Measurements from ENCODE around the gene CDK14.
"Not testable (repeated sequence)": the region's sequence is repeated elsewhere in the genome, so short reads cannot be mapped to it uniquely, and the experiment has no call there.

CDK14 gene

GRCh38 chr7:91156316-91157185 is 560.4 kb downstream of the CDK14 start:
- H3K9me3 Mint-ChIP-seq, result no peaks in the 10 kb centered on the region
- no peak overlapping the region for H3K4me3 Mint-ChIP-seq
- no peaks in the 10 kb centered on the region for H3K27me3 Mint-ChIP-seq
- H3K27ac Mint-ChIP-seq, result no peak overlapping the region
- no peaks in the 10 kb centered on the region for H3K36me3 Mint-ChIP-seq
- no peaks in the 10 kb centered on the region for H3K4me1 Mint-ChIP-seq

GRCh38 chr7:91157579-91158320 is 561.6 kb downstream of the CDK14 start:
- no peaks in the 10 kb centered on the region for H3K36me3 Mint-ChIP-seq
- H3K27ac Mint-ChIP-seq, result no peak overlapping the region

GRCh38 chr7:91162436-91162835 is 566.3 kb downstream of the CDK14 start:
- Mint-ChIP-seq H3K9me3 (no peaks in the 10 kb centered on the region), H3K36me3 (no peaks in the 10 kb centered on the region), H3K4me1 (no peaks in the 10 kb centered on the region), H3K27ac (no peak overlapping the region), H3K4me3 (no peak overlapping the region), H3K27me3 (no peaks in the 10 kb centered on the region)

More at GRCh38 chr7:91157579-91158320, 561.6 kb downstream of the CDK14 start:
- no peak overlapping the region for H3K4me3 Mint-ChIP-seq
- no peaks in the 10 kb centered on the region for H3K27me3 Mint-ChIP-seq
- H3K9me3 Mint-ChIP-seq, result no peaks in the 10 kb centered on the region
- H3K4me1 Mint-ChIP-seq, result no peaks in the 10 kb centered on the region

DNA sequence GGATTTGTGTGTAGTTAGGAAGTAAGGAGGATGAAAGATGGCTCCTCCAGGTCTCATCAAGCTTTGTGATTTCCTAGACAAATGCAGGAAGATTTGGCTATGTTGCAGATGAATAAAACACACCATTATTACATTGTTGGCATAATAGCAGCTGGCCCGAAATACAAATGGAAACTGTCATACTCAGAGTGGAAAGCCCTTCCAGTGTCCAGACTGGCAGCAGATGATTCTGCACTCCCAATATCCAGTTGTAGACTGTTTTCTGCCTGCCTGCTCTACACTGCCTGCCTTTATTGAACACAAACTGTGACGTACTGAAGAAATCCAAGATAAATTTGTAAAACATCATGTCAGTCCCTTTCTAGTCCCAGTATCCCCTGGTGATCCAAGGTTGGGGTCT is 568.4 kb downstream of the CDK14 start:
- Mint-ChIP-seq H3K4me1 (no peaks in the 10 kb centered on the region), H3K27ac (no peak overlapping the region), H3K27me3 (no peaks in the 10 kb centered on the region), H3K9me3 (no peaks in the 10 kb centered on the region), H3K4me3 (no peak overlapping the region), H3K36me3 (no peaks in the 10 kb centered on the region)

DNA sequence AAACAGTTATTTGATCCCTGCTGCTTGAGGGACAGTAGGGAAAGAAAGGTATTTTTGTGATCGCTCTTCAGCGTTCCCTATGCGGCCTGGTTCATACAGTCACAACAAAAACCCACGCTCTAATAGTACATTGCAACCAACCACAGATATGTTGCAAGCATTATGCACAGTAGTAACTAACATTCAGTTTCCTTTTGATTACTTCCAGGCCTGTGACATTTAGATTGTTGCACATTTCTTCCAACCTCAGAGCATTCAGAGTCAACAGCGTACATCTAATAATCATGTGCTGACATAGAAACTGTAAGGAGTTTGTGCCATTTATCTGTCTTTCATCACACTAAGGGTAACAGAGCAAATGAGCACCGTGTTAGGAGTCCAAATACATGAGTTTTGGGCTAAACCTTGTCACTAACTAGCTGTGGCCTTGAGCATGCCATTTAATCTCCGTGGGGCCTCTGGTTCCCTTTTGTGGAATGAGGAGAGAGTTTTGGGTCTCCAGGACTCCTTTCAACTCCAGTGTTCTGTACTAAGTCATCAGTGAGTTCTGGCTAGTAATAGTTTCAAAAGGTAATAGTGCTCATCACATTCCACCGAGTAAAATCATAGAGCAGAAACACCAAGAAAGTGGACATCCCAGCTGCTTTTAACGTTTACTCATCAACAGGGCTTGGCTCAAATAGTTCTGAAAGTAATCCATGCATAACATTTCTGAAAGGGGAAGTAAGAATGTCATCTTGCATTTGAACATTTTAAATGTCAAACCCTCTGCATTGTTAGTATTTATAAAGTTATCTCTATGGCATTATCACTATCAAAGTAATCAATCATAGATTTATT is 569.1 kb downstream of the CDK14 start:
- H3K27ac Mint-ChIP-seq, result no peak overlapping the region

DNA sequence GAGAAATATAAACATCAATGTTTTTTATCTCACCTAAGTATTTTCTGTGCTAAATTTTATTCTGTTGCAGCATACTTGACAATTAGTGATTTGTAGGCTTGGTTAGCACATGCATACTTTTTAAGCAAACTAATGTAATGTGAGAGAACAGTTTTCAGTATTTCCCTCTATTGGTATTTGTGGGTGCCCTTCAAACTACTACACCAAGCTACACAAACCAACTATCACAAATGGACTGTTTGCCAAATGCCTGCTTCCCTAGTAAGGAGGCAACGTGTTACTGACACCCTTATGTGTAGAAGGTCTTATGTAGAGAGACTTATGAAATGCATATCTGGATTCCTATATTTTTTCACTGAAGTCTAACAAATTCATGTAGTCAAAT is 569.7 kb downstream of the CDK14 start:
- H3K27me3 Mint-ChIP-seq, result no peaks in the 10 kb centered on the region
- no peak overlapping the region for H3K4me3 Mint-ChIP-seq
- no peaks in the 10 kb centered on the region for H3K9me3 Mint-ChIP-seq
- no peaks in the 10 kb centered on the region for H3K36me3 Mint-ChIP-seq
- no peaks in the 10 kb centered on the region for H3K4me1 Mint-ChIP-seq
- H3K27ac Mint-ChIP-seq, result no peak overlapping the region

More for the DNA sequence above, 569.1 kb downstream of the CDK14 start:
- Mint-ChIP-seq H3K36me3 (no peaks in the 10 kb centered on the region), H3K4me1 (no peaks in the 10 kb centered on the region), H3K9me3 (no peaks in the 10 kb centered on the region), H3K4me3 (no peak overlapping the region), H3K27me3 (no peaks in the 10 kb centered on the region)

DNA sequence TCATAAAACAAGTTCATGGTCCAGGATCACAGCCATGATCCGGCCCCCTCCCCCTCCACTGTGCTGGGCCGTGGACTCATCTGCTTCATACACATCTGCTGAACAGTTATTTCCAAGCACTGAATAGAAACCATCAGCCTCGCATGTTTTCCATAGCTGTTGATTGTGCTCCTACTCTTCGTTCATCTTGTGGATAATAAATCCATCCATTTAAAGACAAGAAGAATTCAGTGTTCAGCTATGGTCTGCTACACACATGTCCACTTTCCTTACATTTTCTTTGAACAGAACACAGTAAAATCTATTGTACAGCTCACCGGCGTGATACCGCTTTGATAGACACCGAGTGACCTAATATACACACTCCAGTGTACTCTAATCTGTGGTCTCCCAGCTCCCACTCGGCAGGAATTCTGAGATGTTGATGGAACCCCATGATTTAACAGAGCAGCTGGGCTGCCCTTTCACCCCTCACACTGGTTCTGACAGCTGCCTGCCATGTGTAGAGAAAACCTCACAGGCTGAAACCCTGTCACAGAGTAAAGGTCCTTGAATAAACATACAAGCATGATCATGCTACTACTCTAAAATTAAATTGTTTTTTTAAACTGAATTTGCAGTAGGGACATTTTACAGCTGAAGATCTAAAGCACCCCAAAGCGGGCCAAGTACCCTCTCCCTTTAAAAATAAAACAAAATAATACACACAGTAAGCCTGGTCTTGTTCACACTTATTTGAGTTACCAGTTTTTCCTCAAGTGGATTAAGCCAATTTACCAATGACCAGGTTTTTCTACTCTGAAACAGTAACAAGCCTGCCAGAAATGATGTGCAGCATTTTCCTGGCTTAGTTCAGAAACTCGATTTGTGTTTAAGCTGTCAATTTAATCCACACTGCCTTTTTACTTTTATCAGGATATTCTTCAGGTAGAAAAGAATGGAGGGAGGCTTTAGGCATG is 573.0 kb downstream of the CDK14 start:
- Mint-ChIP-seq H3K9me3 (peaks cover 5% of the 10 kb centered on the region), H3K4me1 (no peaks in the 10 kb centered on the region), H3K4me3 (no peak overlapping the region), H3K36me3 (no peaks in the 10 kb centered on the region), H3K27ac (no peak overlapping the region), H3K27me3 (peaks cover 3% of the 10 kb centered on the region)

- H3K4me1 Mint-ChIP-seq, result no peaks in the 10 kb centered on the region
- peaks cover 3% of the 10 kb centered on the region for H3K27me3 Mint-ChIP-seq
- no peak overlapping the region for H3K27ac Mint-ChIP-seq
- H3K36me3 Mint-ChIP-seq, result no peaks in the 10 kb centered on the region
- H3K4me3 Mint-ChIP-seq, result no peak overlapping the region
- peaks cover 5% of the 10 kb centered on the region for H3K9me3 Mint-ChIP-seq
Observed at GRCh38 chr7:91169830-91170191, 573.7 kb downstream of the CDK14 start.

- not testable (repeated sequence) for H3K27ac Mint-ChIP-seq, H3K9me3 Mint-ChIP-seq, H3K36me3 Mint-ChIP-seq, H3K27me3 Mint-ChIP-seq, H3K4me1 Mint-ChIP-seq, H3K4me3 Mint-ChIP-seq
Observed at GRCh38 chr7:91173265-91173664, 577.1 kb downstream of the CDK14 start.

GRCh38 chr7:91180746-91181145 is 584.6 kb downstream of the CDK14 start:
- no peaks in the 10 kb centered on the region for H3K27me3 Mint-ChIP-seq
- H3K9me3 Mint-ChIP-seq, result peaks cover 5% of the 10 kb centered on the region
- H3K4me1 Mint-ChIP-seq, result no peaks in the 10 kb centered on the region
- no peak overlapping the region for H3K4me3 Mint-ChIP-seq
- H3K27ac Mint-ChIP-seq, result no peak overlapping the region
- no peaks in the 10 kb centered on the region for H3K36me3 Mint-ChIP-seq

DNA sequence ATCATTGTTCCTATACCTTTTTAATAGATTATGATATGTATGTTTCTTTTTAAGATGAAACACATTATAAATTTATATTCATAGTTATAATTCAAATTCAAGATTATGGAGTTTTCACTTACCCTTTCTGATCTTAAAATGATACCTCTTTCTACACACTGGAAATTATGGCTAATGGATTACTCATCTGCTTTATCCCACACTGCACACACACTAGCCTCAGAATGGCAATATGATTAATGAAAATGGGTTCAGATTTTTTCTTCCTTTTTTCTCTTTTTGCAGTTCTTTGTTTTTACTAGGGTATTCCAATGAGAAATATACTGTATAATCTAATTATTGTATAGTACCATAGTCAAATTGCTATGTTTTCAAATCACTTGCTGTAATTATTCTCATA is 585.8 kb downstream of the CDK14 start:
- peaks cover 5% of the 10 kb centered on the region for H3K9me3 Mint-ChIP-seq
- H3K4me1 Mint-ChIP-seq, result no peaks in the 10 kb centered on the region
- H3K36me3 Mint-ChIP-seq, result no peaks in the 10 kb centered on the region
- no peaks in the 10 kb centered on the region for H3K27me3 Mint-ChIP-seq
- no peak overlapping the region for H3K4me3 Mint-ChIP-seq
- H3K27ac Mint-ChIP-seq, result no peak overlapping the region

DNA sequence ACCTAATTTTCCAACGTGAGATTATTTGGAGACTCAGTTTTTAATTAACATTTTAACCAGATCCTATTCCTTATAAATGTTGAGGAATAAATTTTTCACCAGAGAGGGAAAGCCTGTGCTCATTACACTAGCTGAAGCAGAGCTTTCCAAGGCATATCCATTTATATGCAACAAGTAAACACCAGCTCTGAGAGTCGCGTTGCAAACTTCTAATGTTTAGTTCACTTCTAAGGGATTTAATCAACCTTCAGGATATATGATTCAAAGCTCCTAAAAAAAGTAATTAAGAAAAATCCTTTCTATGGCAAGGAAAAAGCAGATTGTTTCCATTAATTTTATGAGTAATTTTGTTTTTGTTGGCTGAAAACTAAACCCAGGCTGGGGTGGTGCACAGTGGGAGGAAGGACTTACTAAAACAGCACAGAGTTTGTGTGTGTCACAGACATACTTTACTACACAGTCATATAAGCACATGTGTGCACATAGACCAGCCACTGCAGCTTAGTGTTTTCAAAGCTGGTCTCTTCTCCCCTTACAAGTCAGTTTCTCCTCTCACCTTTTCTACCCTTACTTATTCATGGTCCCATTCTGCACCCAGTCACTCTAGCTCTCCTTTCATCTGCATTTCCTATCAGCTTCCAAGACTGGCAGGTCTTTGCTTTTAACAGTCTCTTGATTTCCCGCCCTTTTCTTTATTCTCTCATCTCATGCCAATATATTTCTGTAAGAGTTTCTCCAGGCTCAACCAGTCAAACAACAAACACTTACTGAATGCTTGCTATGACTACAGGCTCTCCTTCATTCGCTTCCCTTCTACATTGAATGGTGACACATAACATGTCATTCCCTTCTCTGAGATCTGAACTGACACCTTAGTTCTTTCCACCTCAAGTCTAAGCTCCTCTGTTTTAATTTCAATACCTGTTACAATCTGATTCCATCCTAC is 587.0 kb downstream of the CDK14 start:
- Mint-ChIP-seq H3K27me3 (no peaks in the 10 kb centered on the region), H3K4me1 (no peaks in the 10 kb centered on the region), H3K36me3 (no peaks in the 10 kb centered on the region), H3K4me3 (no peak overlapping the region), H3K27ac (no peak overlapping the region), H3K9me3 (peaks cover 5% of the 10 kb centered on the region)

GRCh38 chr7:91185771-91186170 is 589.6 kb downstream of the CDK14 start:
- no peak overlapping the region for H3K4me3 Mint-ChIP-seq
- H3K9me3 Mint-ChIP-seq, result peaks cover 5% of the 10 kb centered on the region
- no peaks in the 10 kb centered on the region for H3K4me1 Mint-ChIP-seq
- no peaks in the 10 kb centered on the region for H3K36me3 Mint-ChIP-seq
- no peak overlapping the region for H3K27ac Mint-ChIP-seq
- no peaks in the 10 kb centered on the region for H3K27me3 Mint-ChIP-seq

GRCh38 chr7:91187061-91187460 is 590.9 kb downstream of the CDK14 start:
- no peak overlapping the region for H3K4me3 Mint-ChIP-seq
- no peaks in the 10 kb centered on the region for H3K27me3 Mint-ChIP-seq
- H3K9me3 Mint-ChIP-seq, result no peaks in the 10 kb centered on the region
- H3K36me3 Mint-ChIP-seq, result no peaks in the 10 kb centered on the region
- H3K4me1 Mint-ChIP-seq, result no peaks in the 10 kb centered on the region
- H3K27ac Mint-ChIP-seq, result no peak overlapping the region
